DMS 273 (cell line): Measurements from ENCODE around the gene GHDC.
"Not testable (repeated sequence)": the region's sequence is repeated elsewhere in the genome, so short reads cannot be mapped to it uniquely, and the experiment has no call there.

Experiments used
- DNase-seq: peaks from one replicate; lab custom pipeline; 2025; ENCODE audit not compliant: unreplicated experiment; lab: John Stamatoyannopoulos, UW

The GHDC gene

DNA sequence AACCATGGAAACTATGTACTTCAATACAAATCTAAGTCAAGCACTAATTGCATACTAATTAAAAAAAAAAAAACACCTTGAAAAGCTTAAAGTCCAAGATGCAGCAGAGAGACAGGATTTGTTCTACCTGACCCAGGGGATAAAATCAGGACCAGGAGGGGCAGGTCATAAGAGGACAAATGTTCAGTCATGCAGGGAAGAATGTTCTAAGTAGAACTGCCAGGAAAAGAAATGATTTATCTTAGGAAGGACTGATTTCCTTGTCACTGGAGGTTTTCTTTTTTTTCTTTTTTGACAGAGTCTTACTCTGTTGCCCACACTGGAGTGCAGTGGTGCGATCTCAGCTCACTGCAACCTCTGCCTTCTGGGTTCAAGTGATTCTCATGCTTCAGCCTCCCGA is 9.1 kb upstream of the GHDC start:
- no peak for DNase-seq

- DNase-seq, result no peak
These were observed 8.4 kb upstream of the GHDC start for GRCh38 chr17:42202696-42203095.

DNA sequence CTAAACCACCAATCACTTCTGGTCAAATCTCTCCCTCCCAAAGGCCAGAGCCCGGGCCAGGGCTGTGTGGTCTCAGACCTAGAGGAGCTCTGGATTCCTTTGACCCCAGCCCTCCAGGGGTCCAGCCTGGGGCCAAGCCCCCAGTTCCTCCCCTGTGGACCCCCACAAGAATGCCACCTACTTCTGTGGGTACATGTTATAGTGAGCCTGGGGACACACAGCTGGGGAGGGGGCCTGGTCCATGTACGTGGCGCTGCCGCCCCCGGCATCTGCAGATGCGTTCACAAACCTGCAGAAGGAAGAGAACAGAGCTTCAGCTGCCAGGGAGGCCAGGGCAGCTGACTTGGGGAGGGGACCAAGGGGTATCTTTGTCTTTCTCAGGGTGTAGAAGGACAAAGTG is 7.9 kb upstream of the GHDC start:
- no peak for DNase-seq

- DNase-seq, result no peak
These were observed 7.1 kb upstream of the GHDC start for GRCh38 chr17:42201458-42201772.

- no peak for DNase-seq
These were observed 6.6 kb upstream of the GHDC start for GRCh38 chr17:42200706-42201457.

DNA sequence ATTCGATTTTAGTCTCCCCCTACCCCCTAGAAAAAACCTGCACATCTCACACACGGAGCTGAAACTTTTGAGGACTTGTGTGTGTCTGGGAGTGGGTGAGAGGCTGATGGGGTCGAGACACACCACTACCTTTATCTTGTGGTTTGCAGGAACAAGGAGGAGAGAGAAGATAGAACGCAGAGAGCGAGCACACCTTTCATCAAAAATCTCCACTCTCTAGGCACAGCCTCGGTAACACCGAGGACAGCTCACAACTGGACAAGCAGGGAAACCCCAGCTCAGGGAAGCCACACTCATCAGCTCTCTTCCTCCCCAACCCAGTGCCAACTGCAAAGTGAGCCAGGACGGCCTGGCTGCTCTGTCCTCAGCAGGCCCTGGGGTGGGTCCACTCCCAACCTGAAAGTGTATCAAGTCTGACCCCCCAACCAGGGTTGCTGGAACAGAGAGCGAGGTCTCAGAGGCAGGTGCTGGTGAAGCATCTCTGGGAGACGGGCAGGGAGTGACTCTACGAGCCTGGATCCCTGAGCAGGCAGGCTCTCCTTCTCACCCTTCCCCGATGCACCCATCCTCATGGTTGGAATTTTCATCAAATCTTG is 5.2 kb upstream of the GHDC start:
- DNase-seq, result no peak

GRCh38 chr17:42198897-42199296 is 4.6 kb upstream of the GHDC start:
- DNase-seq, result no peak

DNA sequence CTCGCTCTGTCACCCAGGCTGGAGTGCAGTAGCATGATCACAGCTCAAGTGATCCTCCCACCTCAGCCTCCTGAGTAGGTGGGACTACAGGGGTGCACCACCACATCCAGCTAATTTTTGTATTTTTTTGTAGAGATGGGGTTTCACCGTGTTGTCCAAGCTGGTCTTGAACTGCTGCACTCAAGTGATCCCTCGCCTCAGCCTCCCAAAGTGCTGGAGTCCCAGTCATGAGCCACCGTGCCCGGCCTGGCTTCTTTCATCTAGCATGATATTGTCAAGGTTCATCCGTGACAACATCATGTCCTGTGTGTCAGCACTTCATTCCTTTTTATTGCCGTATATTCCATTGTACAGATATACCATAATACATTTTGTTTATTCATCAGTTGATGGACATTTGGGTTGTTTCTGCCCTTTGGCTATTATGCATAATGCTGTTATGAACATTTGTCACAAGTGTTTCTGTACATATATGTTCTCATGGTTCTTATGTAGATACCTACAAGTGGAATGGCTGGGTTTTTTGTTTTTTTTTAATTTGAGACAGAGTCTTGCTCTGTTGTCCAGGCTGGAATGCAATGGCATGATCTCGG is 3.4 kb upstream of the GHDC start:
- DNase-seq, result no peak

DNA sequence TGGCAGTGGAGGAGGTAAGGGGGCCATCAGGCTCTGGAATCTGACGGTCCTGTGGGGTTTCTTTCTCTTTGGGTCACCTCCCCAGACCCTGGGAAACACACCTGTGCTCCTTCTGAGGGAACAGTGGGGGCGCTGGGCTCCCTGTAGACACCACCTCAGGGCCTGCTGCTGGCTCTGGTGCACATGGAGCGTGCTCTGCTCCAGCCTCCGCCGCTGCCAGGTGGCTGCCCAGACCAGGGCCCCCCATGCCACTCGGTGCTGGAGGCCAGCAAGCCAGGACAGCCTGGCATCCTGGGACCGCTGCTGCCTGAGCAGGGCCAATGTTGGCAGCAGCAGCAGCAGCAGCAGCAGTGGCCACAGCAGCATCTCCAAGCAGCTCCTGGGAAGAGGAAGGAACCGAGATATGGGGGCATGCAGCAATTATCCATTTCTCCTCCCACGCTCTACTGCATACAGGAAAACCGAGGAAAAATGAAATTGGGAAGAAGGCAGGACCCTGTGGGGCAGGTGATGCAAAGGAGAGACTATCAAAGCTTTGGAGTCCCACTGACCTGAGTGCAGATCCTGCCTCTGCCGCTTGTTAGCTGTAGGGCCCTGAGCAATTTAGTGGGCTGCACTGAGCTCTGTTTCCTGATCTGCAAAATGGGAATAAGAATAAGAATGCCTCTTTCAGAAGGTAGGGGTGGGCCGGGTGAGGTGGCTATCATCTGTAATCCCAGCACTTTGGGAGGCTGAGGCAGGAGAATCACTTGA is 902 bp downstream of the GHDC start:
- no peak for DNase-seq

DNA sequence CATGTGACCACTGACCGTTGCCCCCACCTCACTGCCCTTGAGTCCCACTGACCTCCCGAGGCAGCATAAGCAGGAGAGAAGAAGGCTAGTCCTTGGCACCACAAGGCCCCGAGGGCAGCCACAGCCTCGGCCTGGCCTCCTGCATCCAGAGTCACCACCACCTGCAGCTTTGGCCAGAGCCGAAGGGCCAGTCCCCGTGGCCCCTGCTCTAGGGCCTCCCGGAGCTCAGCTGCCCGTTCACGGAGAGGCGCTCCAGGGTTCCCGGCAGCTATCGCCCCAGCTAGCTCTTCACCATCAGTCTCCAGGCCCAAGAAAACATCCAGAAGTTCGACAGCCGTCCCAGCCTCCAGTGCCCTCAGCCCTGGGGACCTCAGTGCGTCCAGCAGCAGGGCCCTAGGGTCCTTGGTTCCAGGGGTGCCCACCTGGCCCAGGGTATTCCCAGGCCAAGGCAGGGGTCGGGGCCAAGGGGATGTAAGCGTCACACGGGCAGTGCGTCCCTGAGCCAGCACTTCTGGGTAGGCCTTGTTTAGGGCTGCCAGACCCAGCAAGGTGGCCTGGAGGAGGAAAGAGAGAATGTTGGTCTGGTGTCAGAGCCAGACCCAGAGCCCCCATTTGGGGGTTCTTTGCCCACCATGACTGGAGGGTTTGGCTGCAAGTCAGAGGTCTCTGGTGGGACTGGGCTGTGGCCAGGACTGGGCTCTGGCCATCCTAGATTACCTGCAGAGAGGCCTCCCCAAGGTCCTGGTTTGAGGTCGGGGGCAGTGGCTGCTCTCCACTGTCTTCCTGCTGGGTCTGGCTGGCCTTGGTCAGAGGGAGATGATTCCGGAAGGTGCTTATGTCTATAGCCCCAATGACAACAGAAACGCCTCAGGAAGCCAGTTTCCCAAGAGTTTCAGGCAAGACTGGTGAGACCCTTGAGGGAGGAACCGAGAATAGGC is 1.8 kb downstream of the GHDC start:
- no peak for DNase-seq

DNA sequence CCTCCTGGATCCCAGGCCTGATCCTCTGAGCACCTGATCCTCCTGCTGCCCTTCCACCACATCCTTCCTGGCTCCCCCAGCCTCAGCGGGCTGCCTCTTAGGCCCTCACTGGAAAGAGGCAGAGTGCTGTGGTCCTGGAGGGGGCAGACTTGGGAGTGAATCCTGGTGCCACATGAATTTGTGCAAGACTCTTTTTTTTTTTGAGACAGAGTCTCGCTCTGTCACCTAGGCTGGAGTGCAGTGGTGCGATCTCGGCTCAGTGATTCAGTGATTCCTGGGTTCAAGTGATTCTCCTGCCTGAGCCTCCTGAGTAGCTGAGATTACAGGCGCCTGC is 3.1 kb downstream of the GHDC start:
- DNase-seq, result no peak

DNA sequence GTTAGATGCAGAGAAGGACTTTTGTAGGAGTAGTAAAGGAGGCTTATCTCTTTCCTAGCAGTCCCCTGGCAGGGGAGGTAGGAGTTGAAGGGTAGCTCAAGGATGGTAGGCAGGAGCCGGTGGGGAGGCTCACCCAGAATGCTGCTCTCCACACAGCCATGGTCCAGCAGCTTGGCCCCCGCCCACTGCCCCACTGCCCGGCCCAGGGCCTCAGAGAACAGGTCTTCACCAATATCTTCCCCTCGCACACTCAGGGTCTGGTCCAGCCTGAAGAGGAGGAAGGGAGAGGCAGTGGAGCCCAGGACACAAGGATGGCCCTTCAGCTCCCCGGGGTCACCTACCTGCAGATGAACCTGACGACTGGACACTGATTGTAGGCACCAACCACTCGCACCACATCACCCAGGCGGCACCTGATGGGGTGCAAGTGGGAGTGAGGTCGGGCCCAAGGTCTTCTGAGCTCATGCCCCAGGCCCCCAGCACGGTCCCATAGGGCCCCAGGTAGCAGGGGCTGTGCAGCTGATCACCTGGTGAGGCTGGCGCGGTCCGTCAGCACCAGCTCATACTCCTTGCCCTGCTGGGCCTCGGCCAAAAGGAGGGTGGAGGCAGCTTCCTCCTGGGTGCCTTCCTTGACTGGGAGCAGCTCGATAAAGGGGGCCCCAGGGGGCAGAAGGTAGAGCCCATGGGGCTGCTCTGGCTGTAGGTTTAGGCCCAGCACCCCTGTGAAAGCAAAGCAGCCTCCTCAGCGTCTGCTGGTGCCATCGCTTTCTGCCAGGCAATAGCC is 3.6 kb downstream of the GHDC start:
- DNase-seq, result no peak

GRCh38 chr17:42189651-42189965 is 4.7 kb downstream of the GHDC start:
- DNase-seq, result no peak

GRCh38 chr17:42188749-42189650 is 5.3 kb downstream of the GHDC start:
- no peak for DNase-seq

- no peak for DNase-seq
These were observed 6.5 kb downstream of the GHDC start for GRCh38 chr17:42187833-42188232.

DNA sequence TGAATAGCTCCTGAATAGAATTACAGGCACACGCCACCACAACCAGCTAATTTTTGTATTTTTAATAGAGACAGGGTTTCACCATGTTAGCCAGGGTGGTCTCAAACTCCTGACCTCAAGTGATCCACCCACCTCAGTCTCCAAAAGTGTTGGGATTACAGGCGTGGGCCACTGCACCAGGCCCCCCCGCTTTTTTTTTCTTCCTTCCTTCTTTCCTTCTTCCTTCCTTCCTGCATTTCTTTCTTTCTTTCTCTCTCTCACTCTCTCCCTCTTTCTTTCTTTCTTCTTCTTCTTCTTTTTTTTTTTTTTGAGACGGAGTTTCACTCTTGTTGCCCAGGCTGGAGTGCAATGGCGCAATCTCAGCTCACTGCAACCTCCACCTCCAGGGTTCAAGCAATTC is 8.1 kb downstream of the GHDC start:
- not testable (repeated sequence) for DNase-seq

DNA sequence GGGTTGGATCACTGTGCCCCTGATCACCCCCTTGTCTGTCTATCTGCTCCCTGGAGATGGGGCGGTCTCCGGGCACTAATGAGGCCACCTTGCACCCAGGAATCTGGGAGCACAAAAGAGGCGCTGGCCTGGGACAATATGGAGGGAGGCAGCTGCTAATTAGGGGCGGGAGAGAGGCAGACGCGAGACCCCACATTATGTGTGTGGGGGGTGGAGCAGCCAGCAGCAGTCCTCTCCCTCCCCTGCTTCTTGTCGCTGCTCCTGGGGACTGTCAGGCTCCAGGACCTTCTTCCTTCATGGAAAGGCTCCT is 8.7 kb downstream of the GHDC start:
- DNase-seq, result no peak

DNA sequence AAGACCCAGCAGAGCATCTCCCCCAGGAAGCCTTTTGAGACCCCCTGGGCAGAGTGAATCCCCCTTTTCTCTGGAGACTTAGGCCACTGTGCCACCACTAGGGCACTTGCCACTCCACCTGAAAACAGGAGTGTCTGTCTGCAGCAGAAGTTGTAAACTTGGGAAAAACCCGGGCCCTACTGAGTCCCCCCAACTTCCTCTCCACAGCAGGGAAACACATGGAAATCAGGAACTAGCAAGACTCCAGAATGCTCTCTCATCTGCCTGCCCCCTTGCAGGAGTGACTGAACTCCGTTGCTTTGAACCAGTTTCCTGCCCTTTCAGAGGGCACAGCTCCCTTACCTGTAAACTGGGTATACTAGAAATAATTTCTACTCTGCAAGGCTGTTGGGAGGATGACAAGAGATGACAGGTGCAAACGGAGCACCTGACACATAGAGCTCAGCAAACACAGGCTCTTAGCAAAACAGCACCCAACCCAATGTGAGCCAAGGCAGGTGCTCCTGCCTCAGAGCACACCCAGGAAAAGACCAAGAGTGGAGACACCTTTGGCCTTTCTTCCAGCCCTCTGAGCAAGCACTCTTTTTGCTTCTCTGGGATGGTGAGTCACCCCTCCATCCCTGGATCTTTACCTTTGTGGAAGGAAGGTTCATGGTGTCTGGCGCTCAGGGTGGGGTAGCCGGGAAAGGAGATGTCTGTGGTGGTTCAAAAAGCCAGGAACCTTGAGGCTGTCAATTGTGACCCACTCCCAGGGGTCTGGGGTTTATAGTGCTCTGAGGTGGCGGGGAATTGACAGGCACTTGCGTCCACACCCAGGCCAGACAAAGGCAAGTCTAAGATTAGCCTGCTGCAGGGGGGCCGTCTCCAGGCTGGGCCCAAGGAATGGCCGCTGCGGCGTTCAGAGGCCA is 9.3 kb downstream of the GHDC start, which contains the start of gene HCRT:
Gene HCRT, minus strand, starts transcription at position 740 of the 908 bp plus-strand sequence. Its CDS starts 87 bp downstream, at position 653.
- no peak for DNase-seq
